Muscle layer of duodenum (tissue), 2 donors: ENCODE results near the gene ATP1A4.

ENCODE experiments used
- H3K27ac ChIP-seq: one replicate; pipeline ENCODE4 v1.7.0; 2013; ENCODE audit warnings: mild to moderate bottlenecking, low read length
- H3K27me3 ChIP-seq: one replicate; pipeline ENCODE4 v1.7.0; 2013; ENCODE audit warnings: low read depth, mild to moderate bottlenecking, control low read depth, low read length
- H3K36me3 ChIP-seq, 2 donors: one replicate each; pipeline ENCODE4 v1.7.0; 2013; ENCODE audit warnings: low read length in 2 of 2, control low read depth in 1 of 2, mild to moderate bottlenecking in 1 of 2; ENCODE audit not compliant: insufficient read depth in 2 of 2, control insufficient read depth in 1 of 2
- H3K4me1 ChIP-seq, 2 donors: one replicate each; pipeline ENCODE4 v1.7.0; 2013; ENCODE audit warnings: low read length in 2 of 2, mild to moderate bottlenecking in 2 of 2, control low read depth in 1 of 2, moderate library complexity in 1 of 2; ENCODE audit not compliant: insufficient read depth in 2 of 2, control insufficient read depth in 1 of 2
- H3K4me3 ChIP-seq, 2 donors: one replicate each; pipeline ENCODE4 v1.7.0; 2013; ENCODE audit warnings: low read length in 2 of 2, low read depth in 1 of 2, mild to moderate bottlenecking in 1 of 2
- H3K9me3 ChIP-seq, 2 donors: one replicate each; pipeline ENCODE4 v1.7.0; 2013; ENCODE audit warnings: low read length in 2 of 2, control low read depth in 1 of 2, mild to moderate bottlenecking in 1 of 2; ENCODE audit not compliant: control insufficient read depth in 1 of 2
- donor health status: healthy.

Gene ATP1A4

GRCh38 chr1:160131803-160132565 is 19.4 kb upstream of the ATP1A4 start:
- Histone ChIP-seq H3K4me3 (no peak overlapping the region), H3K4me1 (peaks cover 0 to 12% of the 10 kb centered on the region in 2 donors), H3K27ac (no peak overlapping the region), H3K27me3 (no peaks in the 10 kb centered on the region), H3K9me3 (no peaks in the 10 kb centered on the region), H3K36me3 (peaks cover 8 to 58% of the 10 kb centered on the region in 2 donors)

- Histone ChIP-seq H3K9me3 (no peaks in the 10 kb centered on the region), H3K36me3 (peaks cover 8 to 56% of the 10 kb centered on the region in 2 donors), H3K27me3 (no peaks in the 10 kb centered on the region), H3K4me1 (no peaks in the 10 kb centered on the region), H3K4me3 (no peak overlapping the region), H3K27ac (no peak overlapping the region)
These were observed 17.2 kb upstream of the ATP1A4 start for GRCh38 chr1:160133990-160134770.

GRCh38 chr1:160134791-160135572 is 16.4 kb upstream of the ATP1A4 start:
- H3K4me3 ChIP-seq, result no peak overlapping the region
- H3K36me3 ChIP-seq, result peaks cover 8 to 57% of the 10 kb centered on the region in 2 donors
- no peak overlapping the region for H3K27ac ChIP-seq
- H3K4me1 ChIP-seq, result no peaks in the 10 kb centered on the region
- no peaks in the 10 kb centered on the region for H3K9me3 ChIP-seq
- no peaks in the 10 kb centered on the region for H3K27me3 ChIP-seq

GRCh38 chr1:160136121-160136925 is 15.1 kb upstream of the ATP1A4 start:
- H3K27me3 ChIP-seq, result no peaks in the 10 kb centered on the region
- H3K9me3 ChIP-seq, result no peaks in the 10 kb centered on the region
- H3K36me3 ChIP-seq, result peaks cover 8 to 56% of the 10 kb centered on the region in 2 donors
- no peak overlapping the region for H3K27ac ChIP-seq
- H3K4me3 ChIP-seq, result no peak overlapping the region
- H3K4me1 ChIP-seq, result no peaks in the 10 kb centered on the region

GRCh38 chr1:160136926-160137200 is 14.5 kb upstream of the ATP1A4 start:
- no peak overlapping the region for H3K4me3 ChIP-seq
- H3K27me3 ChIP-seq, result no peaks in the 10 kb centered on the region
- no peaks in the 10 kb centered on the region for H3K4me1 ChIP-seq
- H3K9me3 ChIP-seq, result no peaks in the 10 kb centered on the region
- peaks cover 8 to 56% of the 10 kb centered on the region in 2 donors for H3K36me3 ChIP-seq
- no peak overlapping the region for H3K27ac ChIP-seq

GRCh38 chr1:160137216-160137862 is 14.1 kb upstream of the ATP1A4 start:
- H3K27ac ChIP-seq, result no peak overlapping the region
- H3K4me1 ChIP-seq, result no peaks in the 10 kb centered on the region
- H3K36me3 ChIP-seq, result peaks cover 8 to 60% of the 10 kb centered on the region in 2 donors
- no peak overlapping the region for H3K4me3 ChIP-seq
- no peaks in the 10 kb centered on the region for H3K27me3 ChIP-seq
- no peaks in the 10 kb centered on the region for H3K9me3 ChIP-seq

GRCh38 chr1:160139840-160140239 is 11.6 kb upstream of the ATP1A4 start:
- no peaks in the 10 kb centered on the region for H3K9me3 ChIP-seq
- no peak overlapping the region for H3K27ac ChIP-seq
- no peaks in the 10 kb centered on the region for H3K4me1 ChIP-seq
- peaks cover under 1 to 42% of the 10 kb centered on the region in 2 donors for H3K36me3 ChIP-seq
- H3K27me3 ChIP-seq, result no peaks in the 10 kb centered on the region
- H3K4me3 ChIP-seq, result no peak overlapping the region

GRCh38 chr1:160143695-160144094 is 7.7 kb upstream of the ATP1A4 start:
- Histone ChIP-seq H3K27ac (no peak overlapping the region), H3K4me1 (no peaks in the 10 kb centered on the region), H3K9me3 (no peaks in the 10 kb centered on the region), H3K36me3 (peaks cover 0 to 20% of the 10 kb centered on the region in 2 donors), H3K4me3 (no peak overlapping the region), H3K27me3 (no peaks in the 10 kb centered on the region)

GRCh38 chr1:160144921-160145320 is 6.5 kb upstream of the ATP1A4 start:
- no peak overlapping the region for H3K4me3 ChIP-seq
- no peak overlapping the region for H3K27ac ChIP-seq
- no peaks in the 10 kb centered on the region for H3K9me3 ChIP-seq
- H3K27me3 ChIP-seq, result no peaks in the 10 kb centered on the region
- H3K36me3 ChIP-seq, result peaks cover 0 to 11% of the 10 kb centered on the region in 2 donors
- H3K4me1 ChIP-seq, result no peaks in the 10 kb centered on the region

- Histone ChIP-seq H3K4me1 (no peaks in the 10 kb centered on the region), H3K9me3 (no peaks in the 10 kb centered on the region), H3K27me3 (no peaks in the 10 kb centered on the region), H3K36me3 (peaks cover 0 to 7% of the 10 kb centered on the region in 2 donors), H3K27ac (no peak overlapping the region), H3K4me3 (no peak overlapping the region)
These were observed 5.3 kb upstream of the ATP1A4 start for GRCh38 chr1:160146107-160146506.
